Astrocyte (in vitro differentiated cells and primary cell): ENCODE results near the gene COL23A1.

Experiments used
- EZH2 ChIP-seq: IDR thresholded peaks from 2 replicates; pipeline ENCODE4 v1.6.1; 2012; ENCODE audit warnings: mild to moderate bottlenecking, low read length, inconsistent platforms; ENCODE audit not compliant: insufficient read depth
- TF ChIP-seq, protein P1 (sequence below): IDR thresholded peaks from 2 replicates; pipeline ENCODE4 v1.5.1; 2011; ENCODE audit warnings: low read depth, mild to moderate bottlenecking, inconsistent platforms, low read length, moderate library complexity; ENCODE audit not compliant: insufficient read depth

DNA sequence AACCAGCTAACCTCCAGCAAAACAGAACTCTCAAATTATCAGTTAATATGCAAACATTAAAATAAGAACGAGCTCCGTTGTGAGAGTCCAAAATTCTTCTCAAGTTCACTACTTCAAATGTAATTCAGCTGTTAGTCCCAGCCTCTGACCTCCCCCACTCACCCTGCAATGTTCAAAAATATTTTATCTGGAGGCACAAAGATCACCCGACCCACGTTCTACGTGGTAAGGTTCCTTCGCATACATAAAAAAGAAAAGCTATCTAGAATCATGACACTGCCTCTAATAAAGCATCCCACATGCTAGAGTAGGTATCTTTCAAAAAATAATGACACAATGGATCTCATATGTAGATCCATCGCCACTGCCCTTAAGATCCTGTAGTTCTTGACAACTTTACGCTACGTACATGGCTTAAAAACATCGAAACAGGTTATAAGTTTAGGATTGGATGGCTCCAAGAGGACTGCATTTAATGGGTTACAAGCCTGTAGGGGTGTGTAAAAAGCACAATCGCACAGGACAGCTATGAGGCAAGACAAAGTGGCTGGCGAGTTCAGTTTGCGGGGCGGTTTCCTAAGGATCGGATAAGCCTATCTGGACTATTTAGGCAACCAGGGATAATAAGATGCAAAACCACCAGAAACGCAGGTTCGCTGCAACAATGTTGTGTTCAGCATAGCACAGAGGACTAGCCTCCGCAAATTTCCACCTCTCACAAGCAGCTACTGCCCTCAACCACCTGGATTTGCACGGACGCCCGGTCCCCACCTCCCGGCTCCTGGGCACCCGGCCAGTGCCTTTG lies 35.7 kb upstream of the COL23A1 start:
- TF ChIP-seq, protein P1, sequence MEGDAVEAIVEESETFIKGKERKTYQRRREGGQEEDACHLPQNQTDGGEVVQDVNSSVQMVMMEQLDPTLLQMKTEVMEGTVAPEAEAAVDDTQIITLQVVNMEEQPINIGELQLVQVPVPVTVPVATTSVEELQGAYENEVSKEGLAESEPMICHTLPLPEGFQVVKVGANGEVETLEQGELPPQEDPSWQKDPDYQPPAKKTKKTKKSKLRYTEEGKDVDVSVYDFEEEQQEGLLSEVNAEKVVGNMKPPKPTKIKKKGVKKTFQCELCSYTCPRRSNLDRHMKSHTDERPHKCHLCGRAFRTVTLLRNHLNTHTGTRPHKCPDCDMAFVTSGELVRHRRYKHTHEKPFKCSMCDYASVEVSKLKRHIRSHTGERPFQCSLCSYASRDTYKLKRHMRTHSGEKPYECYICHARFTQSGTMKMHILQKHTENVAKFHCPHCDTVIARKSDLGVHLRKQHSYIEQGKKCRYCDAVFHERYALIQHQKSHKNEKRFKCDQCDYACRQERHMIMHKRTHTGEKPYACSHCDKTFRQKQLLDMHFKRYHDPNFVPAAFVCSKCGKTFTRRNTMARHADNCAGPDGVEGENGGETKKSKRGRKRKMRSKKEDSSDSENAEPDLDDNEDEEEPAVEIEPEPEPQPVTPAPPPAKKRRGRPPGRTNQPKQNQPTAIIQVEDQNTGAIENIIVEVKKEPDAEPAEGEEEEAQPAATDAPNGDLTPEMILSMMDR: no peak
- no peak for TF ChIP-seq EZH2
